ENCODE results near the gene BCLAF1. TPM values are rescaled to one million over a fixed set of nuclear protein-coding genes. Genes with fewer than 3 reads are reported as not detected.

BCLAF1 gene
- total and polyA plus RNA-seq, 2 of the 8 experiments (the other 6 are each of a cell fraction or from before 2014, with no cell fraction given): 30.5 to 230 TPM

GRCh38 chr6:136290410-136291010 lies 864 bp upstream of the BCLAF1 start:
- H2BK15ac ChIP-seq (ENCODE audit: low read length): no peak overlapping the region
- H3K23me2 ChIP-seq (ENCODE audit: low read depth, low read length): peaks cover 13% of the 10 kb centered on the region
- H3K14ac ChIP-seq (ENCODE audit: insufficient read length): no peak overlapping the region
- no peaks in the 10 kb centered on the region for H3K27me3 ChIP-seq (replicated peaks in 1 of 4; ENCODE audit: control insufficient read depth in 3 of 4, extremely low read depth in 1 of 4, insufficient read depth in 3 of 4, low read length in 3 of 4)
- no peak overlapping the region for H3K4ac ChIP-seq (replicated peaks; ENCODE audit: insufficient read length, low read depth, low read length)
- H2BK20ac ChIP-seq (ENCODE audit: low read length): no peak overlapping the region
- H3K36me3 ChIP-seq (ENCODE audit: control insufficient read depth in 2 of 4, insufficient read depth in 4 of 4, low read length in 3 of 4): no peaks in the 10 kb centered on the region
- DNase-seq (ENCODE audit: low read depth in 1 of 2, low spot score in 2 of 2) (peak in 1 of 2 experiments; percentile 56), FAIRE-seq (no peak)
- H4K91ac ChIP-seq (replicated peaks; ENCODE audit: insufficient read length, low read length): no peak overlapping the region
- ChIA-PET CTCF (ENCODE audit: partially characterized antibody) (interaction anchor here (0.7 to 1.5 kb wide), 6 partner anchors 10 to 236 kb away, joined by 3 to 12 read pairs (median 4); no protein-coding TSS in a partner anchor), POLR2A (ENCODE audit: partially characterized antibody) (interaction anchor here (0.9 to 7.0 kb wide), 39 partner anchors 8 to 793 kb away, joined by 3 to 115 read pairs (median 5); partner anchors contain the start of genes AHI1, MAP7, MTFR2 and SLC35D3)
- peak overlapping the region; percentile 64; the same call in 1 of the 2 replicates for H3K18ac ChIP-seq (ENCODE audit: extremely low read depth, low read length)
- H2AK5ac ChIP-seq (ENCODE audit: low read depth, low read length): no peak overlapping the region; the same call in 1 of the 2 replicates
- H4K5ac ChIP-seq (ENCODE audit: insufficient read length, low read depth, low read length): peak overlapping the region; percentile 69
- peaks cover 0 to 3% (median 1%) of the 10 kb centered on the region in 4 experiments; a peak in 4 of 7 replicates for H3K4me1 ChIP-seq (replicated peaks in 1 of 4; ENCODE audit: control insufficient read depth in 3 of 4, insufficient read depth in 4 of 4, low read length in 3 of 4)
- H3K79me2 ChIP-seq (ENCODE audit: control insufficient read depth in 1 of 2, insufficient read depth in 2 of 2, low read length in 2 of 2): peaks cover 35 to 40% of the 10 kb centered on the region in 2 experiments
- peak overlapping the region; percentile 77; the same call in 1 of the 2 replicates for H2AFZ ChIP-seq (ENCODE audit: low read length)
- H2BK5ac ChIP-seq (ENCODE audit: low read depth, low read length): peak overlapping the region; percentile 91; the same call in 1 of the 2 replicates
- H3K79me1 ChIP-seq (ENCODE audit: low read depth, low read length): no peaks in the 10 kb centered on the region
- no peak for TF ChIP-seq PHF8 (conservative IDR thresholded peaks at IDR 0.05; ENCODE audit: low read depth, low read length)
- no peak for TF ChIP-seq JUN (IDR thresholded peaks at IDR 0.05; ENCODE audit: low read depth, low read length)
- TF ChIP-seq SUZ12 (IDR thresholded peaks at IDR 0.05; ENCODE audit: low read length): no peak
- TF ChIP-seq MAX (IDR thresholded peaks at IDR 0.05): peak; percentile 18; the same call in 1 of the 2 replicates
- no peak for TF ChIP-seq CREB1 (IDR thresholded peaks at IDR 0.05)
- no peak for TF ChIP-seq BCL11A (IDR thresholded peaks at IDR 0.05; ENCODE audit: low read depth in 2 of 2, low read length in 2 of 2)
- 0 out of 2 replicates have a peak, but pooled peaks have one; percentile 34 for TF ChIP-seq E2F6 (IDR thresholded peaks at IDR 0.05)
- TF ChIP-seq YY1 (IDR thresholded peaks at IDR 0.05; ENCODE audit: low read depth, low read length): 0 out of 2 replicates have a peak, but pooled peaks have one; percentile 56
- TF ChIP-seq SRF (IDR thresholded peaks at IDR 0.05; ENCODE audit: low read depth, low read length): no peak
- peak; percentile 15 for TF ChIP-seq ASH2L (IDR thresholded peaks at IDR 0.05; ENCODE audit: low read length)
- peak overlapping the region; percentile 93 for H3K27ac ChIP-seq (ENCODE audit: low read depth, low read length)
- no peak overlapping the region for H2BK120ac ChIP-seq (replicated peaks; ENCODE audit: low read depth, low read length)
- no peak overlapping the region; the same call in 1 of the 2 replicates for H2BK12ac ChIP-seq (ENCODE audit: low read depth, low read length)
- H3K9ac ChIP-seq (replicated peaks in 1 of 4; ENCODE audit: extremely low read depth in 1 of 4, low read depth in 3 of 4, low read length in 3 of 4): peak overlapping the region; percentile 36 to 100 (median 98)
- H3K4me2 ChIP-seq (ENCODE audit: insufficient read depth in 1 of 2, low read depth in 2 of 2, low read length in 2 of 2): peak overlapping the region; percentile 89 to 96
- peaks cover 16 to 31% of the 10 kb centered on the region in 2 experiments for H4K20me1 ChIP-seq (replicated peaks in 1 of 2; ENCODE audit: control insufficient read depth in 1 of 2, insufficient read depth in 2 of 2, low read length in 2 of 2)
- H3K9me3 ChIP-seq (ENCODE audit: insufficient read depth in 2 of 2, low read depth in 1 of 2, low read length in 1 of 2): no peaks in the 10 kb centered on the region
- H3K4me3 ChIP-seq (ENCODE audit: extremely low read depth in 1 of 4, insufficient read depth in 2 of 4, low read depth in 3 of 4, low read length in 4 of 4): peak overlapping the region; percentile 85 to 100 (median 92)
- no peak overlapping the region for H3K56ac ChIP-seq (replicated peaks; ENCODE audit: insufficient read length, low read depth, low read length)
- peak overlapping the region; percentile 97; the same call in 1 of the 2 replicates for H4K8ac ChIP-seq (ENCODE audit: extremely low read depth, insufficient read depth, low read length)
- 20% methylated on average over 22 of the region's 22 CpGs; no CpG with 5 or more reads in 1 of the 2 experiments for WGBS, 2 experiments (ENCODE audit: extremely low coverage in 1 of 2, insufficient coverage in 1 of 2, insufficient read length in 1 of 2, insufficient replicate concordance in 2 of 2, low coverage in 1 of 2, low lambda C conversion rate in 2 of 2, missing lambda C conversion rate in 1 of 2)
- no peak overlapping the region for H3K23ac ChIP-seq (ENCODE audit: insufficient read length)

All from H1 (cell line).